Left renal pelvis (tissue), 4 donors: ENCODE results near the gene IFT80. TPM values are rescaled to one million over a fixed set of nuclear protein-coding genes. Genes with fewer than 3 reads are reported as not detected.
"Not testable (repeated sequence)": the region's sequence is repeated elsewhere in the genome, so short reads cannot be mapped to it uniquely, and the experiment has no call there.

Experiments used
- DNase-seq, 4 donors: peaks; one replicate each; pipeline ENCODE4 v3.0.0-alpha.2; 2013; ENCODE audit warnings: low read depth in 4 of 4, low spot score in 3 of 4
- polyA plus RNA-seq, 4 donors: library from polyadenylated mRNA; unstranded; fragments of 120-200 nt; gene quantifications; one replicate each; pipeline ENCODE4 v1.2.1, GENCODE V29; 2013; ENCODE audit not compliant: insufficient read length in 4 of 4

IFT80 gene
- polyA plus RNA-seq, 4 donors: 49.2 to 71.0 (median 66.4) TPM

- no peak for DNase-seq
Measured at GRCh38 chr3:160369784-160370183, 29.2 kb downstream of the IFT80 start.

DNA sequence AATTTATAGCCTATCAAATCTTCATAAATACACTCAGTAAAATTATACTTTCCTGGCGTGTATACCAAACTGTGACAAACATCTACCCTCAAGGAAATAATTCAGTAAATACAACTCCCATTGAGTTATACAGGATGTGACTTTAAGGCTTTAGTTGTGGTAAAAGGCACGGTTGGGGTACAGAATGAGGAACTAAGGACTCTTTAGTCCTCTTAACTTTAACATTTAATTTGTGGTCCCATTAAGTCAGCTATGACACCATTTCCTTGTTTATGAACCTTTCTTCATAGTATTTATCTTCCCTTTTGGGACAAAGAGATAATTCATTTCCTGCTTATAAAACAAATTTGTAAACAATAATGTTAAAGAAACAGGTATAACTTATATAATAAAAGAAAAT lies 30.2 kb downstream of the IFT80 start:
- no peak for DNase-seq

DNA sequence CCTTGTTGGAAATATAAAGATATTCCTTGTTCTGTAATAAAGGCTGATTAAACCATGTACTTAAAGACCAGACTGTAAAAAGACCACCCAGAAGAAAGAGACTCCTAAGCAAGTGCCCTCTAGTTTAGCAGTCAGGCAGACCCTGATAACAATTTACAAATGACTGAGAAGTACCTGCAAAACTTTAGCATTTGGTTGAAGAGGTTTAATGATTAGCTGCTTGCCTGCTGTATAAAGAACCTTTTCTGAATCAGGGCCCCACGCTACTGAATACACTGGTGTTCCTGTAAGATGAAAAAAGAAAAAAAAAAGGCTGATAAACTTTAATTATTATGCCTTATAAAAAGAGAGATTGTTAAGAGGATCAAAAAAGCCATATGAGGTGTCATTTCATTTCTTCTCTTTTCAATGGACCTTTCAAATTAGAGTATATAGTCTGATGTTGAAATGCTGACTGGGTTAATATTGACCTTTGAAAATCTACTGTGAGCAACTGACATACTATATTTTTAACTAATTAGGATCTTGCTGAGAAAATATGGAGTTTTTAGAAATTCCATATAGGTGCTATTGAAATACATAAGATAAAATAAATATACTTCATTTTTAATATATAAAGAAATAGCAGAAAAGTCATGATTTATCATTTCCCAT lies 33.0 kb downstream of the IFT80 start:
- DNase-seq: no peak

- DNase-seq: not testable (repeated sequence)
Measured at GRCh38 chr3:160362896-160363295, 36.1 kb downstream of the IFT80 start.

- no peak for DNase-seq
Measured at GRCh38 chr3:160355826-160356225, 43.2 kb downstream of the IFT80 start.

DNA sequence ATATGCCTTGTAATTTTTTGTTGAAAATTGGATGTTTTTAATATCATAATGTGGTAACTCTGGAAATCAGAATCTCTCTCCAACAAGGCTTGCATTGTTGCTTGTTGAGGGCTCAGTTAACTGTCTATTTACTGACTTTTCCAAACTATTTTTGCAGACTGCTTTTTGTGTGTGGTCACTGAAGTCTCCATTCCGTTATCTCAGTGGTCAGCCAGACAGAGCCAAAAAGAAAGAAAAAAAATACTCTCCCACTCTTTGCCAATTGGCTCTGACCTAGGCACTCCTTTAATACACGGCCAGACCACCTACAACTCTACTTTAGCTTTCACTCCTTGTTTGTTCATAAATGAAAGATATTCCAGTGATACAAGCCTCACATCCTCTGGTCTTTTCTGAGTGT lies 52.5 kb downstream of the IFT80 start:
- DNase-seq: no peak

DNA sequence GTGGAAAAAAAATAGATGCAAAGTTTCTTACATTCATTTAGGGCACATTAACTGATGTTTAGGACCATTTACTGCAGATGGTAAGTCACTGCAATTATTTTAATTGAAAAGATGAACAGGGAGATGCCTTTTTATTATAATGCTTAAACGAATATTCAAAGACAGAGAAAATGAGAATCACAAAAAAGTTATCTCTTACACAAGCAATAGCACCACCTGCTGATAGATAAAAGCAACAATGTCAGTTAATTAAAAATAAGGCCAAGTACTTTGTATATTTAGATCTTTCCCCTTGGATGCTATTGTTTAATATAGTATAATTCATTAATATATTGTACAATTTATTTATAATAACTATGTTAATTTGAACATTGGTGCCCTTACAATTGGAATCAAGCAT lies 55.9 kb downstream of the IFT80 start:
- no peak for DNase-seq

- DNase-seq: no peak
Measured at GRCh38 chr3:160340351-160340750, 58.7 kb downstream of the IFT80 start.

- DNase-seq: no peak
Measured at GRCh38 chr3:160331127-160331937, 67.7 kb downstream of the IFT80 start.

- no peak for DNase-seq
Measured at GRCh38 chr3:160330690-160331089, 68.3 kb downstream of the IFT80 start.

- no peak for DNase-seq
Measured at GRCh38 chr3:160330109-160330508, 68.9 kb downstream of the IFT80 start.

DNA sequence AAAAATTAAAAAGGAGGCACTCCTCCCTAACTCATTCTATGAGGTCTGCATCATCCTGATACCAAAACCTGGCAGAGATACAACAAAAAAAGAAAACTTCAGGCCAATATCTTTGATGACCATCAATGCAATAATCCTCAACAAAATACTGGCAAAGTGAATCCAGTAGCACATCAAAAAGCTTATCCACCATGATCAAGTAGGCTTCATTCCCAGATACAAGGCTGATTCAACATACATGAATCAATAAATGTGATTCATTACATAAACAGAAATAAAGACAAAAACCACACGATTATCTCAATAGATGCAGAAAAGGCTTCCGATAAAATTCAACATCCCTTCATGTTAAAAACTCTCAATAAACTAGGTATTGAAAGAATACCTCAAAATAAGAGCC lies 72.7 kb downstream of the IFT80 start:
- DNase-seq: not testable (repeated sequence)

DNA sequence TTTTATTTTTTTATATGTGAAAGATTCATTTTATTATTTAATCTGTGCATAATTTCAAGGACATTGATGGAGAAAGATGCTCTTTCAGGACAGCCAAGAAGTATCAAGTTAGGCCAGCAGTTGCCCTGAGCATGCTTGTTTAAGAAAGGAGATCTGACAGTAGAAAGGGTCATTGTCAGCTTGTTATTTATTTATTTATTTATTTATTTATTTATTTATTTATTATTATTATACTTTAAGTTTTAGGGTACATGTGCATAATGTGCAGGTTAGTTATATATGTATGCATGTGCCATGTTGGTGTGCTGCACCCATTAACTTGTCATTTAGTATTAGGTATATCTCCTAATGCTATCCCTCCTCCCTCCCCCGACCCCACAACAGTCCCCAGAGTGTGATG lies 77.2 kb downstream of the IFT80 start:
- not testable (repeated sequence) for DNase-seq

DNA sequence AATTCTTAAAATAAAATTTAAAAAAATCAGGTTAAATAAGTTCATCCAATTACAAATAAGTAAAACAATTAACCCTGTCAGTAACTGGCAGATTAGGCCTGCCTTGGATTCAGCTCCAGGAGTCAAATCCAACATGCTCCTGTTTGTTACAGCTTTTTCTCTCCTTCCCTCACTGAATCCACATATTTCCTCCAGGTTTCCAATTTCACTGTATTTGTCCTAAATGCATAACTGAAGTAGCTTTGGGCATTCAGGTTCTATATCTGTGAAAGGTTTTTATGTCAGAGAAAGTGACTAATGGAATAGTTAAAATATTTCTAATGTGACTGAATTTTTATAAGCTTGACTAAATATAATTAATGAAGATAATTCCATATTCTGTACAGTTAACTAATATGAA lies 79.7 kb downstream of the IFT80 start:
- no peak for DNase-seq

DNA sequence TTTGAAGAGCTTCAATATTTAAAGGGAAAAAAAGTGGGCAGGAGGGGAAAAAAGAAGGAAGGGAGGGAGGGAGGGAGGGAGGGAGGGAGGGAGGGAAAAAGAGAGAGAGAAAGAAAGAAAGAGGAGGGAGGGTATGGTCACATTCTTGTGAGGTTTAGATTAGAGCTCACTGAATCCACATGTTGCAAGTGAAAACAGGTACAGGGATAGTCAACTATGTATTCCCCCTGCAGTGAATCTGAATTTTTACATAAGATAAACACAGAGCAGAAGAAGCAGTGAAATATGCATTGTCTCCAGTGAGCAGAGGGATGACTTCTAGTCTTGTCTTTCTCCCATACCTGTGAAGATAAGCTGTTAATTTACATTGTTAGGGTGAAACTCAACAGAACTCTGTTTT lies 84.0 kb downstream of the IFT80 start:
- DNase-seq: no peak

DNA sequence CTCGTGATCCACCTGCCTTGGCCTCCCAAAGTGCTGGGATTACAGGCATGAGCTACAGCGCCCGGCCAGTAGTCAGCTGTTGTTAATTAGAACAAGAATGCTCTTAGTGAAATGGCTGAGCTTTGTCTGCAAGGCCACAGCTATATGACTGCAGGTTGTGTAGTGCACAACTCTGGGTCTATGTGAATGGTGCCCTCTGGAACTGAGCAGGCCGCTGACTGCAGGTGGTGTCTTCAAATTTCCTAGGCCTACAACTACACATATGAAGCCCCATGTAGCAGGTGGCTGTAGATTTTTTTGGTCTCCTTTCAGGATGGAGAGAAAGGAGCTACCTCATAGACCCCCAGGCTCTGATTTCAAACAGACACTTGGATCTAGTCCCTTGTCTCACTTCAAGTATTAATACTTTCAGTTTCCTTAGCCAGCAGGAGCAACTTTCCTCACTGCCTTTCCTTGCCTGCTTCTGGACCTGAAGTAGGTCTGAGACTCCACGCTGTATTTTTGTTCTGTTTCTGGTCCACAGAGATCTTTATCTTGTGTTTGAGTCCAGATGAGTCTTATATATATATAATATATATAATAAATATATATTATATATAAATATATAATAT lies 86.9 kb downstream of the IFT80 start:
- DNase-seq: no peak

DNA sequence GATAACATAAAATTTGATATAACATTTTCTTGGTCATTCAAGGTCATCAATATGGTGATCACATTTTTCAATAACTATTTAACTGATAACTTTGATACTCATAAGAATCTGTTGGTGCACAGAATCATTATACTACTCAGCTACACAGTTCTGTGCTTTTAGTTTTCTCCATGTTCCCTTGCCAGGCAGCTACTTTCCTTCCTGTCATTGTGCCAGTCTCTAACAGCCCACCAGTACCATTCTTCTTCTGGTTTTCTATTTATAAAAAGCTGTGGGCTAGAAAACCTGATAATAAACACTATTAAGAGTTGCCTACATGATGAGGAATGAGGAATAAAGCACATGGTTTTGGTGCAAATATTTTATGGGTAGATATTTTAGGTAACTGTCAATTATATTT lies 96.2 kb downstream of the IFT80 start:
- no peak for DNase-seq

DNA sequence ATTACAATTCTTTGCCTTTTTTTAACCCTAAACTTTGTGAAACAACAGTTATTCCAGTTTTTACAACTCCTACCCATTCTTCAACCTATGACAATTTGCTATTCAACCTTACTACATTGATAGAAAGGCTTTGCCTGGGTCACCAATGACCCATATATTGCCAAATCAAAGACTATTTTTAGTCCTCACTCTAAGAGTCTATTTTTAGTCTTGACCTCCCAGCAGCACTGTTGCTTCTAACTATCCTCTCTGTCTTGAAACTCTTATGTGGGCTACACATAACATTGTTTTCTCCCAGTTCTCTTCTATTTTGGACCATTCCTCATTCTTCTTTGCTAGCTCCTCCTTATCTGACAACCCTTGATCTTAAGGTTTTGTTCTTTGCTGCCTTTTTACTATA lies 102.4 kb downstream of the IFT80 start:
- no peak for DNase-seq

- DNase-seq: no peak
Measured at GRCh38 chr3:160291909-160292299, 107.1 kb downstream of the IFT80 start.

DNA sequence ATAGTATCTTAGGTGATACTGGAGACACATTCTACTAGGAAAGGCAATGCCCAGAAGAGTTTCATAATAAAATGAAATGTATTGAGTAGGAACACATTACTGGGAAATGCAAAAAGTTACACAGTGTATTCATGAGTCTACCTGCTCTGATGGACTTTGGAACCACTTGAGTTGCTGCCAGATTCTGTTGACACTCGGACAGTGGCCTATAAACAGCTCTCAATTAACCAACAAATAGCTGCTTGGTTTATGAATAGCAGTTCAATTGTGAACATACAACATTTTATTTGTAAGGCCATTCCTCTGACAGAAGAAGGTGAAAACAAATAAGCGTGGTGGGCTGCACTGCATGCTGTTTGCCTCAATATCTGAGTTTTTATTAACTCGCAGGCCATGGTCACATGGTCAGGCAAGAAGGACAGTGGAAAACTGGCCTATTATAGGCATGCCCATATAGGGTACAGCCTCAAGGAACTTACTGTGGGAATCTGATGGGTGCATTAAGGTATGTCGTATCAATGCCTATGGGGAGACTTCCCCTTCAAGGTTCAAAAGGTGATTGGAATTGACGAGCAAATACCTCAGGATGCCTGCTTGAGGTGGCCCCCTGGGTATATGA lies 107.6 kb downstream of the IFT80 start:
- DNase-seq: no peak

DNA sequence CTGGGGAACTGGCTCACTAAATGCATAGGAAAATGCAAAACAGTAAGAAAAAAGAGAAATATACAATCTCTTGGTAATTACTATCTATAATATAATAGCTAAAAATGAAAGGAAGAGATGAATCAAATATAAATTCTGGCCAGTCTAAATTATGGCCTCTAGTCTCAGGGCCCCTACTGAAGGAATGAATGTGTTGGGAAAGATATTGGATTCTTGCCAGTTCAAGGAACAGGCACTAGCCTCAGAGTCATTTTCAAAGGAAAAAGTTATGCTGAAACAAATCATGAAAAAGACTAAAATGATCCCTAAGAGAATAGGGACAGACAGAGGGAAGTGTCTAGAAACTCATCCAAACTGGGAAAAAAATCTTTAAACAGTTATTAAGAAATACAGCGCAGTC lies 111.4 kb downstream of the IFT80 start:
- no peak for DNase-seq
